Measurements from ENCODE around the gene HMGB4.

Gene HMGB4

DNA sequence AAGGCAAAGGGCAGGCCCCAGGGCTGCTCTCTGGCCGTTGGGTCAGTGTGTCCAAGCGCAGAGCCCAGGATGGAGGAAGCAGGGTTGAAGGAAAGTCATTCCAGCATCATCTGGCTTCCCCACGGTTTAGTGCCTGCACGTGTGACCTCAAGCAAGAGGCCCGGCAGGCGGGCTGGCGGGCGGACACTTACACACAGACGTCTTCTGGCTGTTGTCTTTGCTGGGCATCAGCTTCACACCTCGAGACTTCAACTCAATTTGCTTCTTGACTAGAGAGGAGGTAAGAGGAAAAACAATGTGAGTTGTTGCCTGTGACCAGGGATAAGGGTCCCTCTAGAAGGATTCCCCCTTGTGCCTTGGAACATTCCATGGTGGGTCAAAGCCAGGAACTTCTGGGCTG is 38.4 kb upstream of the HMGB4 start:
- in situ Hi-C loops (cut with MboI; ENCODE audit: low pct_unique_long_range_greater_than_20kb, low sequenced_read_pairs, unreplicated experiment): no loop called here
- TF ChIP-seq, protein P1, sequence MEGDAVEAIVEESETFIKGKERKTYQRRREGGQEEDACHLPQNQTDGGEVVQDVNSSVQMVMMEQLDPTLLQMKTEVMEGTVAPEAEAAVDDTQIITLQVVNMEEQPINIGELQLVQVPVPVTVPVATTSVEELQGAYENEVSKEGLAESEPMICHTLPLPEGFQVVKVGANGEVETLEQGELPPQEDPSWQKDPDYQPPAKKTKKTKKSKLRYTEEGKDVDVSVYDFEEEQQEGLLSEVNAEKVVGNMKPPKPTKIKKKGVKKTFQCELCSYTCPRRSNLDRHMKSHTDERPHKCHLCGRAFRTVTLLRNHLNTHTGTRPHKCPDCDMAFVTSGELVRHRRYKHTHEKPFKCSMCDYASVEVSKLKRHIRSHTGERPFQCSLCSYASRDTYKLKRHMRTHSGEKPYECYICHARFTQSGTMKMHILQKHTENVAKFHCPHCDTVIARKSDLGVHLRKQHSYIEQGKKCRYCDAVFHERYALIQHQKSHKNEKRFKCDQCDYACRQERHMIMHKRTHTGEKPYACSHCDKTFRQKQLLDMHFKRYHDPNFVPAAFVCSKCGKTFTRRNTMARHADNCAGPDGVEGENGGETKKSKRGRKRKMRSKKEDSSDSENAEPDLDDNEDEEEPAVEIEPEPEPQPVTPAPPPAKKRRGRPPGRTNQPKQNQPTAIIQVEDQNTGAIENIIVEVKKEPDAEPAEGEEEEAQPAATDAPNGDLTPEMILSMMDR (IDR thresholded peaks at IDR 0.05; ENCODE audit: extremely low read depth, insufficient read depth, missing control alignments): no peak
- no peak for DNase-seq (ENCODE audit: low spot score)

DNA sequence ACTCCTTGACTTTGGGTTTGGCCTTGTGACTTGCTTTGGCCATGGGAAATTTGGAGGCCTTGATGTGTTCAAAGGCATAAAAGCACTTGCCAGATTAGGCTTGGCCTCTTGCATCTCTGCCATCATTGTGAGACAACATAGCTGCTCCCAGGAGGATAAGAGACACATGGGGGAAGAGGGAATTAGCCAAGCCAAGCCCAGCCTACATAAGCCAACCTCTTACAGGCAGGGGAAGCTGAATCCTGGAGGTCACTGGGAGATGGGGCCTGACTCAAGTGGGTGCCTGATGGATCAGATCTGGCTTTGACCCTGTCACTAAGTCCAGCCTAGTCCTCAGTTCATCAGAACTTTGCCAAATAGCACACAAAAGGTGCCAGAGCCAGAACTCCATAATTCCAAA is 37.6 kb upstream of the HMGB4 start:
- DNase-seq (ENCODE audit: low spot score): no peak
- in situ Hi-C loops (cut with MboI; ENCODE audit: low pct_unique_long_range_greater_than_20kb, low sequenced_read_pairs, unreplicated experiment): no loop called here
- TF ChIP-seq, protein P1 (IDR thresholded peaks at IDR 0.05; ENCODE audit: extremely low read depth, insufficient read depth, missing control alignments): no peak

DNA sequence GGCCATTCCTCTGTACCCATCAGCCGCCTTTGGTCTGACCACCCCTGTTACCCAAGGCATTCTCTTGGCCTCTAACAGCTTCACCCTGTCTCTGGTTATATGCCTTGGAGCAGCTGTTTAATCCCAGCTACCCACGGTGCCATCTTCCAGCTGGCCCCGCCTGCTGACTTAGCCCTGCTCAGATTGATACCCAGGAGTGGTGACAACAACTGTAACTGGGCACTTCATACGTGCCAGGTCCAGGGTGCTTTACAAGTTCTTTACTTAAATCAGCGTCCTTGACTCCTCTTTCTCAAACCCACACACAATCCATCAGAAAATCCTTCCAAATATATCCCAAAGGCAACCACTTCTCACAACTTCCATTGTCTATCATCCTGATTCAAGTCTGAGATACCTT is 37.2 kb upstream of the HMGB4 start:
- in situ Hi-C loops (cut with MboI; ENCODE audit: low pct_unique_long_range_greater_than_20kb, low sequenced_read_pairs, unreplicated experiment): no loop called here
- TF ChIP-seq, protein P1 (IDR thresholded peaks at IDR 0.05; ENCODE audit: extremely low read depth, insufficient read depth, missing control alignments): no peak
- DNase-seq (ENCODE audit: low spot score): no peak

DNA sequence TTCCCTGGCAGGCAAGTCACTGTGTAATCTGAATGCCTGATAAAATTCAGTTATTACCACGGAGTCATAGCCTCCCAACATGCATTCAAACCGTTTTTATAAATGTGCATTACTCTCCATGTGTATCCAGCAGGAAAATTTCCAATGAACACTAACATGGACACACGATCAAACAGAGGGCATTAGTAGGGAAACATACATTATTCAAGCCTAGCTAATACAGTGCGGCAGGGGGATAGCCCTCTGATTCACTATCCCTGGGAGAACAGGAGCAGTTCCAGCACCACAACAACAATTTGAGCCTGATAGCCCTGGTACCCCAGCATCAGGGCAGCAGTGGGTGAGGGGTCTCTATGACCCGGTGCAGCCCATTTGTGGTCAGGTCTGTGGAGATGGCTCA is 35.8 kb upstream of the HMGB4 start:
- no peak for DNase-seq (ENCODE audit: low spot score)
- in situ Hi-C loops (cut with MboI; ENCODE audit: low pct_unique_long_range_greater_than_20kb, low sequenced_read_pairs, unreplicated experiment): no loop called here
- TF ChIP-seq, protein P1 (IDR thresholded peaks at IDR 0.05; ENCODE audit: extremely low read depth, insufficient read depth, missing control alignments): no peak

DNA sequence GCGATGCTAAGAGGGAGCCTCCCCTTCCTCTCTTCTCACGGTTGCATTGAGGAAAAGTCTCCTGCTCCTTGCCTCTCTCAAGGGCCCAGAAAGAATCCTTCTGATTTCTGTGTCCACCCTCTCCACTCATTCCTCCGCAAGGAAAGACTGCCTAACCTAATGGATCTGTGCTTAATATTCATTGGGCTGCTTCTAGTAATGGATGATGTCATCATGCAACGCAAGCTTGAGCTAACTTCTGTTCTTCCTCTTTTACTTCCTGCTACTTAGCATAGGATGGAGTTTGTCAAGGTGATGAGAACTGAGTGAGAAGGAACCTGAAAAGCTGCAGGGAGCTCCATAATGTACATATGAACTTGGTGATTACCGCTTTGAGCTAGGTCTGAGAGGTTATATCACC is 35.2 kb upstream of the HMGB4 start:
- TF ChIP-seq, protein P1 (IDR thresholded peaks at IDR 0.05; ENCODE audit: extremely low read depth, insufficient read depth, missing control alignments): no peak

DNA sequence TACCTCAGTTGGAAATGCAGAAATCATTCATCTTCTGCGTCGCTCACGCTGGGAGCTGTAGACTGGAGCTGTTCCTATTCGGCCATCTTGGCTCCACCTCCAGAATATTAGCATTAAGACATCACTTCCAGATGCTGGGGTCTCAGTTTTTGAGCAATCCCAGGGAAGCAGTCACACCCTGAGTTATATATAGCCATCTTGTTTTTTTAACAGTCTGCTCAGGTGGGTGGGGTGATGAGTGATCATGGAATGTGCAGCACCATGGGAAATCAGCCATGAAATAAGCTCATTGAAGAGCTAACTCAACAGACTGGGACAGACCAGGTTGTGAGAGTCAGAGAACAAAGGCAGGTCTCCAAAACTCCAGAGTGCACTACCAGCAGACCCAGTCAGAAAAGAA is 27.0 kb upstream of the HMGB4 start:
- DNase-seq (ENCODE audit: low spot score): no peak
- TF ChIP-seq, protein P1 (IDR thresholded peaks at IDR 0.05; ENCODE audit: extremely low read depth, insufficient read depth, missing control alignments): no peak
- in situ Hi-C loops (cut with MboI; ENCODE audit: low pct_unique_long_range_greater_than_20kb, low sequenced_read_pairs, unreplicated experiment): no loop called here

More for the DNA sequence above, 35.2 kb upstream of the HMGB4 start:
- in situ Hi-C loops (cut with MboI; ENCODE audit: low pct_unique_long_range_greater_than_20kb, low sequenced_read_pairs, unreplicated experiment): no loop called here
- DNase-seq (ENCODE audit: low spot score): no peak

DNA sequence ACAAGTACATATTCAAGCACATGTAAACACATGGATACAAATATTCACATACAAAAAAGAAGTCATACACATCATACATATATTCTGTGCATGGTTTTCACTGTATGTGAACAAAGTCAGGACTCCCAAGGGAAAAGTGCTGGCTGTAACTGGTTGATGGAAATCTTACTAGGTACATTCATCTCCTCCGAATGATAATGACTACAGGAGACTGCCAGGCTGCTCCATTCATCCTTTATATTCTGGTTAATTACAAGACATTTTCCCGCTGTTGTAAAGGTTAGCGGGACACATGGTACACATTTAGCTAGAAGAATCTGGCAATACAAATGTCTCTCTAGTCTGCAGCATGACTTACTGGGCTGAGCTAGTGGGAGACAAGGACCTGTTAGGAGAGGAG is 26.2 kb upstream of the HMGB4 start:
- TF ChIP-seq, protein P1 (IDR thresholded peaks at IDR 0.05; ENCODE audit: extremely low read depth, insufficient read depth, missing control alignments): no peak
- no peak for DNase-seq (ENCODE audit: low spot score)
- in situ Hi-C loops (cut with MboI; ENCODE audit: low pct_unique_long_range_greater_than_20kb, low sequenced_read_pairs, unreplicated experiment): no loop called here

Measured in GM13977 (cell line).